ENCODE results near the gene STOML1. TPM values are rescaled to one million over a fixed set of nuclear protein-coding genes. Genes with fewer than 3 reads are reported as not detected.
A peak's percentile ranks its signal among the peaks of the same experiment; 100 is the strongest.

Gene STOML1
- total RNA-seq, 1 donor from 2014 or later, result 8.6 TPM

GRCh38 chr15:74032606-74033561, 40.8 kb upstream of the STOML1 start:
- Mint-ChIP-seq H3K4me3 (ENCODE audit: low read depth) (no peak overlapping the region), H3K4me1 (ENCODE audit: low read depth) (no peaks in the 10 kb centered on the region), H3K9me3 (no peaks in the 10 kb centered on the region), H3K27ac (no peak overlapping the region), H3K27me3 (ENCODE audit: low read depth) (no peaks in the 10 kb centered on the region), H3K36me3 (ENCODE audit: low read depth) (peaks cover 71% of the 10 kb centered on the region)
- intact Hi-C loops (cut with micrococcal nuclease), result no loop called here
- DNase-seq (ENCODE audit: low spot score), result no peak

DNA sequence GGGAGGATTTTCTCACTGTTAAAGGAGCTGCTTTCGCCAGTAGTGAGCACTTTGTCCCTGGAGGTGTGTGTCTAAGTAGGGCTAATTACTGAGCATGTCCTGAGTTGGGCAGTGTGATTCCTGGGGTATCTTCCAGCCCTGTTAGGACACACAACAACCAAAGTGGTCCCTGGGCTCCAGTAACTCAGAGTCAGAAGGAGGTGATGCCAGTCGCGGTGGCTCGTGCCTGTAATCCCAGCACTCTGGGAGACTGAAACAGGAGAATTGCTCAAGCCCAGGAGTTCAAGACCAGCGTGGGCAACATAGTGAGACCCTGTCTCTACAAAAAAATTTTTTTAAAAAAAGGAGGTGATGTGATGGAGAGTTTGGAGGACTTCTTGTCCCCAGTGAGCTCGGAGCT, 40.0 kb upstream of the STOML1 start:
- intact Hi-C loops (cut with micrococcal nuclease), result no loop called here
- peaks cover 63% of the 10 kb centered on the region for H3K36me3 Mint-ChIP-seq (ENCODE audit: low read depth)
- no peaks in the 10 kb centered on the region for H3K27me3 Mint-ChIP-seq (ENCODE audit: low read depth)
- H3K9me3 Mint-ChIP-seq, result no peaks in the 10 kb centered on the region
- no peak for DNase-seq (ENCODE audit: low spot score)
- no peaks in the 10 kb centered on the region for H3K4me1 Mint-ChIP-seq (ENCODE audit: low read depth)
- H3K27ac Mint-ChIP-seq, result no peak overlapping the region
- H3K4me3 Mint-ChIP-seq (ENCODE audit: low read depth), result no peak overlapping the region

- H3K27ac Mint-ChIP-seq, result no peak overlapping the region
- no peaks in the 10 kb centered on the region for H3K27me3 Mint-ChIP-seq (ENCODE audit: low read depth)
- H3K4me1 Mint-ChIP-seq (ENCODE audit: low read depth), result no peaks in the 10 kb centered on the region
- intact Hi-C loops (cut with micrococcal nuclease), result no loop called here
- no peak for DNase-seq (ENCODE audit: low spot score)
- H3K9me3 Mint-ChIP-seq, result no peaks in the 10 kb centered on the region
- no peak overlapping the region for H3K4me3 Mint-ChIP-seq (ENCODE audit: low read depth)
- H3K36me3 Mint-ChIP-seq (ENCODE audit: low read depth), result peaks cover 54% of the 10 kb centered on the region
Observed at GRCh38 chr15:74028646-74029045, 36.6 kb upstream of the STOML1 start.

DNA sequence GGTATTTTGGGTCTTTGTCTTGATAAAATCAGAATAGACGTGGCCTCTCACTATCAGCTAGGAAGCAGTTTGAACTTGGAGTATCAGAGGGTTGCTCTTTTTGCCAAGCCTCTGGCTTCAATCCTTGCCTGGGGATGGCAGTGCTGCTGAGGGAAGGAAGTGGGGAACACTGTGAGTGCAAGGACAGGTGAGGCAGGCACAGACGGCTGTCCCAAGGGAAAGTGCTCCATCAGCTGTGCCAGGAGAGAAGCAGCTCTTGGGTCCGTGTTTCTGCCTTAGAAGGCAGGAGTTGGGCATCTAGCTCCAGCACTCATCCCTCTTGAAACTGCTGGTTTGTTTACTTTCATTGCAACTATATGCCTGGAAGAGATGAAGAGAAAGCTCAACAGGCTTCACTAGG, 35.6 kb upstream of the STOML1 start:
- H3K9me3 Mint-ChIP-seq, result no peaks in the 10 kb centered on the region
- H3K27me3 Mint-ChIP-seq (ENCODE audit: low read depth), result no peaks in the 10 kb centered on the region
- no peak for DNase-seq (ENCODE audit: low spot score)

GRCh38 chr15:74025436-74025835, 33.3 kb upstream of the STOML1 start:
- no peak overlapping the region for H3K4me3 Mint-ChIP-seq (ENCODE audit: low read depth)
- H3K27ac Mint-ChIP-seq, result no peak overlapping the region
- peaks cover 54% of the 10 kb centered on the region for H3K36me3 Mint-ChIP-seq (ENCODE audit: low read depth)
- intact Hi-C loops (cut with micrococcal nuclease), result no loop called here
- no peak for DNase-seq (ENCODE audit: low spot score)
- H3K9me3 Mint-ChIP-seq, result no peaks in the 10 kb centered on the region
- H3K4me1 Mint-ChIP-seq (ENCODE audit: low read depth), result peaks cover 1% of the 10 kb centered on the region
- H3K27me3 Mint-ChIP-seq (ENCODE audit: low read depth), result no peaks in the 10 kb centered on the region

More for the DNA sequence above, 35.6 kb upstream of the STOML1 start:
- no peaks in the 10 kb centered on the region for H3K4me1 Mint-ChIP-seq (ENCODE audit: low read depth)
- no peak overlapping the region for H3K27ac Mint-ChIP-seq
- peaks cover 56% of the 10 kb centered on the region for H3K36me3 Mint-ChIP-seq (ENCODE audit: low read depth)
- H3K4me3 Mint-ChIP-seq (ENCODE audit: low read depth), result no peak overlapping the region
- intact Hi-C loops (cut with micrococcal nuclease), result no loop called here

GRCh38 chr15:74024687-74025086, 32.6 kb upstream of the STOML1 start:
- Mint-ChIP-seq H3K4me3 (ENCODE audit: low read depth) (no peak overlapping the region), H3K4me1 (ENCODE audit: low read depth) (peaks cover 1% of the 10 kb centered on the region), H3K27ac (peak overlapping the region; percentile 59), H3K27me3 (ENCODE audit: low read depth) (no peaks in the 10 kb centered on the region), H3K9me3 (no peaks in the 10 kb centered on the region), H3K36me3 (ENCODE audit: low read depth) (peaks cover 58% of the 10 kb centered on the region)
- intact Hi-C loops (cut with micrococcal nuclease), result no loop called here
- DNase-seq (ENCODE audit: low spot score), result no peak

DNA sequence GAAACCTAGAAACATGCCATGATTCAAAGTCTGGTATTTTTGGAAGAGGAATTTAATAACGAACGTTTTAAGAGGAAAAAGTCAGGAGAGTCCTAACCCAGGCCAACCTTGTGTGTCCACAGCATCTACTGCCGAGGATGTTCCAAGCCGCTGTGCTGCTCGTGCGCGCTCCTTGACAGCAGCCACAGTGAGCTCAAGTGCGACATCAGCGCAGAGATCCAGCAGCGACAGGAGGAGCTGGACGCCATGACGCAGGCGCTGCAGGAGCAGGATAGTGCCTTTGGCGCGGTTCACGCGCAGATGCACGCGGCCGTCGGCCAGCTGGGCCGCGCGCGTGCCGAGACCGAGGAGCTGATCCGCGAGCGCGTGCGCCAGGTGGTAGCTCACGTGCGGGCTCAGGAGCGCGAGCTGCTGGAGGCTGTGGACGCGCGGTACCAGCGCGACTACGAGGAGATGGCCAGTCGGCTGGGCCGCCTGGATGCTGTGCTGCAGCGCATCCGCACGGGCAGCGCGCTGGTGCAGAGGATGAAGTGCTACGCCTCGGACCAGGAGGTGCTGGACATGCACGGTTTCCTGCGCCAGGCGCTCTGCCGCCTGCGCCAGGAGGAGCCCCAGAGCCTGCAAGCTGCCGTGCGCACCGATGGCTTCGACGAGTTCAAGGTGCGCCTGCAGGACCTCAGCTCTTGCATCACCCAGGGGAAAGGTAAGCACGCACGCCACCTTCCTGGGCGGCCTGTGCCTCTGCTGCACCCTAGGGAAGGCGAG, 30.8 kb upstream of the STOML1 start:
- Mint-ChIP-seq H3K27me3 (ENCODE audit: low read depth) (no peaks in the 10 kb centered on the region), H3K9me3 (no peaks in the 10 kb centered on the region)

GRCh38 chr15:74019734-74020133, 27.6 kb upstream of the STOML1 start:
- H3K9me3 Mint-ChIP-seq, result no peaks in the 10 kb centered on the region
- H3K27ac Mint-ChIP-seq, result no peak overlapping the region
- peaks cover 8% of the 10 kb centered on the region for H3K4me1 Mint-ChIP-seq (ENCODE audit: low read depth)
- no peaks in the 10 kb centered on the region for H3K27me3 Mint-ChIP-seq (ENCODE audit: low read depth)
- DNase-seq (ENCODE audit: low spot score), result no peak
- intact Hi-C loops (cut with micrococcal nuclease), result no loop called here
- H3K36me3 Mint-ChIP-seq (ENCODE audit: low read depth), result peaks cover 65% of the 10 kb centered on the region
- no peak overlapping the region for H3K4me3 Mint-ChIP-seq (ENCODE audit: low read depth)

More for the DNA sequence above, 30.8 kb upstream of the STOML1 start:
- no peak overlapping the region for H3K4me3 Mint-ChIP-seq (ENCODE audit: low read depth)
- H3K4me1 Mint-ChIP-seq (ENCODE audit: low read depth), result peaks cover 1% of the 10 kb centered on the region
- H3K36me3 Mint-ChIP-seq (ENCODE audit: low read depth), result peaks cover 52% of the 10 kb centered on the region
- no peak overlapping the region for H3K27ac Mint-ChIP-seq
- DNase-seq (ENCODE audit: low spot score), result no peak
- intact Hi-C loops (cut with micrococcal nuclease), result no loop called here

DNA sequence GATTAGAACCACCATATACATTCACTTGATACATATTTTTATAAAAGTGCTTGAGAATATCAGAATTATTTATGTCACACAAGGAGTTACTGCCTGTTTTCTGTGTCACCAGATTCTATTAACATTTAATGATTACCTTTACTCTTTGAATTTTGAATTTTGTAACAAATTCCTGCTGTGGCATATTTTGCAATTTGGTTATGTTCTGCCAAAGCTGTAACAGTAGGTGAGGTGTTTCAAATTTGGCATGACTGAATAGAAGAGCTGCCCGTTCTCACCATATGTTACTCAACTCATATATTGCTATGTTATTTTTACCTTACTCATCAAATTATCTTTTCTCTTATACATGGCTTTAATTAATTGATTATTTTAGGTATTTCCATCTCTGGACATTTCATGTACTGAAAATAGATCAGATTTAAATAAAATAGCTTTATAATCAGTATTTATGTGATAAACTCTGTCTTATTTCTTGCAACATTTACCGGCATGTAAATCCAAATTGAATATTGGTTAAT, 21.3 kb upstream of the STOML1 start:
- H3K9me3 Mint-ChIP-seq, result no peaks in the 10 kb centered on the region
- intact Hi-C loops (cut with micrococcal nuclease), result no loop called here
- DNase-seq (ENCODE audit: low spot score), result no peak
- no peak overlapping the region for H3K4me3 Mint-ChIP-seq (ENCODE audit: low read depth)
- H3K4me1 Mint-ChIP-seq (ENCODE audit: low read depth), result peaks cover 26% of the 10 kb centered on the region
- no peaks in the 10 kb centered on the region for H3K27me3 Mint-ChIP-seq (ENCODE audit: low read depth)
- H3K36me3 Mint-ChIP-seq (ENCODE audit: low read depth), result peaks cover 73% of the 10 kb centered on the region
- no peak overlapping the region for H3K27ac Mint-ChIP-seq

DNA sequence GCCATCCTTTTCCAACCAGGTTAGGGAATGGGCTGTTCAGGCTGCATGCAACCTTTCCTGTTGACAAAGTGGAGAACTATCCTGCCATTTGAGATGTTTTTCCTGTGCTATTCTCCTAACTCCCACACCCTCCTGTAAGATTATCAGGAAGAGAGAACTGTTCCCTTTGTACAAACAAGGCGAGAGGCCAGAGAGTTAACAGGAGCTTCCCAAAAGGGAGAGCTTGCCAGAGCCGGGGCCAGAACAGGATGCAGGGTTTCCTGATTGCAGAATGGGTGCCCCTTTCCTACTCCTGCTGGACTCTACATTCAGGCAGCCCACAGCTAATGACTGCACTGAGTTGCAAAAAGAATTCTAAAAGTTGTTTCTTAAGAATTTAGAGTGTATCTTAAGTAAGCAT, 19.5 kb upstream of the STOML1 start:
- no peaks in the 10 kb centered on the region for H3K9me3 Mint-ChIP-seq
- peaks cover 81% of the 10 kb centered on the region for H3K36me3 Mint-ChIP-seq (ENCODE audit: low read depth)
- no peak overlapping the region for H3K27ac Mint-ChIP-seq
- intact Hi-C loops (cut with micrococcal nuclease), result no loop called here
- peaks cover 42% of the 10 kb centered on the region for H3K4me1 Mint-ChIP-seq (ENCODE audit: low read depth)
- DNase-seq (ENCODE audit: low spot score), result no peak
- no peaks in the 10 kb centered on the region for H3K27me3 Mint-ChIP-seq (ENCODE audit: low read depth)
- H3K4me3 Mint-ChIP-seq (ENCODE audit: low read depth), result no peak overlapping the region

DNA sequence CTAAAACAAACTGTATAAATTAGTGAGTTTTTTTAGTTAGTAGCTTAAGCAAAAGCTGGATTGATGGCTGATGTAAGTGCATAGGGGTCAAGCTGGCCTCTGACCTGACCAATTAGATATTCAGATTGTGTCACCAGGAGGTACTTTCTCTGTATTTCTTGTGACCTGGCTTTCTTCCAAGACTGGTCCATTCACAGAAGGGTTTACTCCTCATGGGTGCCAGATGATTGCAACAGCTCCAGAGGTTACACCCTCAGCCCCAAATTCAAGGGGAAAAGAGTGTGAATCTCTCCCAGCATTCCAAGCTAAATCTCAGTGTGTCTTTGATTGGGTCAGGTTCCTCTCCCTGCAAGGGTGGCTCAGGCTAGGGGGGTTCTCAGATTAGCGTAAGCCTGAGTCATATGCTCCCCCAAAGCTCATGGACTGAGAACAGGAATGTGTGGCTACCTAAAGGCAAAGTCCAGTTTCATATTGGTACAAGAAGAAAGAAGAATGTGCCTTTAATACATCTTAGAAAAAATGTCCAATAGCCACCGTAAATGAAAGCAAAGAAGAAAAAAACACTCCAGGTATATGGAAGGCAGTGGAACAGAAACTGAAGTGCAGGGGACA, 18.9 kb upstream of the STOML1 start:
- DNase-seq (ENCODE audit: low spot score), result no peak
- intact Hi-C loops (cut with micrococcal nuclease), result no loop called here
- H3K36me3 Mint-ChIP-seq (ENCODE audit: low read depth), result peaks cover 81% of the 10 kb centered on the region
- H3K27me3 Mint-ChIP-seq (ENCODE audit: low read depth), result no peaks in the 10 kb centered on the region
- H3K4me1 Mint-ChIP-seq (ENCODE audit: low read depth), result peaks cover 46% of the 10 kb centered on the region
- H3K27ac Mint-ChIP-seq, result no peak overlapping the region
- H3K4me3 Mint-ChIP-seq (ENCODE audit: low read depth), result no peak overlapping the region
- no peaks in the 10 kb centered on the region for H3K9me3 Mint-ChIP-seq

- Mint-ChIP-seq H3K4me1 (ENCODE audit: low read depth) (peaks cover 44% of the 10 kb centered on the region), H3K4me3 (ENCODE audit: low read depth) (no peak overlapping the region), H3K27me3 (ENCODE audit: low read depth) (no peaks in the 10 kb centered on the region), H3K9me3 (peaks cover under 1% of the 10 kb centered on the region), H3K36me3 (ENCODE audit: low read depth) (peaks cover 85% of the 10 kb centered on the region), H3K27ac (peak overlapping the region; percentile 28)
- DNase-seq (ENCODE audit: low spot score), result no peak
- intact Hi-C loops (cut with micrococcal nuclease), result loop anchor here (5.0 kb wide), 1 partner anchor 42 kb away; no protein-coding TSS in a partner anchor
Observed at GRCh38 chr15:74008901-74009300, 16.8 kb upstream of the STOML1 start.

Data from activated T-helper 2 cell treated with anti-CD3 and anti-CD28 coated beads, Interferon-gamma antibody, Interleukin-2, Interleukin-4, amounts not matched to agents 10 μg/mL and 5 μg/mL and 100 μg/mL, durations not matched to agents 14 hours and 24 hours and 36 hours (primary cell).